ENCODE data around the gene TMEM240.
"Not testable (repeated sequence)": the region's sequence is repeated elsewhere in the genome, so short reads cannot be mapped to it uniquely, and the experiment has no call there.

TMEM240 gene

GRCh38 chr1:1505801-1506200, 34.6 kb downstream of the TMEM240 start:
- FAIRE-seq; DNase-seq (ENCODE audit: insufficient read length, low spot score): not testable (repeated sequence)

- peak; percentile 95 for FAIRE-seq
- DNase-seq (ENCODE audit: insufficient read length, low spot score): not testable (repeated sequence)
Observed at GRCh38 chr1:1505366-1505798, 35.0 kb downstream of the TMEM240 start.

- not testable (repeated sequence) for DNase-seq (ENCODE audit: insufficient read length, low spot score)
- FAIRE-seq: peak; percentile 47
Observed at GRCh38 chr1:1504777-1505365, 35.6 kb downstream of the TMEM240 start.

- FAIRE-seq; DNase-seq (ENCODE audit: insufficient read length, low spot score): not testable (repeated sequence)
Observed at GRCh38 chr1:1495461-1495975, 44.9 kb downstream of the TMEM240 start.

GRCh38 chr1:1494311-1494710, 46.1 kb downstream of the TMEM240 start:
- not testable (repeated sequence) for DNase-seq (ENCODE audit: insufficient read length, low spot score); FAIRE-seq

GRCh38 chr1:1491601-1492000, 48.8 kb downstream of the TMEM240 start:
- FAIRE-seq (no peak), DNase-seq (ENCODE audit: insufficient read length, low spot score) (no peak)

GRCh38 chr1:1490633-1491230, 49.7 kb downstream of the TMEM240 start:
- FAIRE-seq (no peak), DNase-seq (ENCODE audit: insufficient read length, low spot score) (no peak)

- FAIRE-seq (no peak), DNase-seq (ENCODE audit: insufficient read length, low spot score) (no peak)
Observed at GRCh38 chr1:1489861-1490260, 50.6 kb downstream of the TMEM240 start.

GRCh38 chr1:1489231-1489630, 51.2 kb downstream of the TMEM240 start:
- FAIRE-seq (no peak), DNase-seq (ENCODE audit: insufficient read length, low spot score) (no peak)

- FAIRE-seq: no peak
Observed at GRCh38 chr1:1487701-1488100, 52.7 kb downstream of the TMEM240 start.

GRCh38 chr1:1485755-1486317, 54.6 kb downstream of the TMEM240 start:
- FAIRE-seq; DNase-seq (ENCODE audit: insufficient read length, low spot score): not testable (repeated sequence)

More at GRCh38 chr1:1487701-1488100, 52.7 kb downstream of the TMEM240 start:
- DNase-seq (ENCODE audit: insufficient read length, low spot score): no peak

- not testable (repeated sequence) for DNase-seq (ENCODE audit: insufficient read length, low spot score); FAIRE-seq
Observed at GRCh38 chr1:1484976-1485750, 55.3 kb downstream of the TMEM240 start.
